ENCODE data around the gene NXPE3. TPM values are rescaled to one million over a fixed set of nuclear protein-coding genes. Genes with fewer than 3 reads are reported as not detected.
A peak's percentile ranks its signal among the peaks of the same experiment; 100 is the strongest.

NXPE3 gene
- total and polyA plus RNA-seq, 9 of the 15 experiments (the other 6 are each of a cell fraction or from before 2014, with no cell fraction given), result 0.25 to 2.5 (median 0.95) TPM

- no peak for TF ChIP-seq SP2 (IDR thresholded peaks at IDR 0.05; ENCODE audit: extremely low read depth, low read depth, low read length, poor library complexity, severe bottlenecking)
- TF ChIP-seq SIN3A (IDR thresholded peaks at IDR 0.05; ENCODE audit: borderline replicate concordance in 2 of 2, control insufficient read depth in 1 of 2, low read depth in 2 of 2, low read length in 2 of 2), result no peak
- TF ChIP-seq MTA2 (IDR thresholded peaks at IDR 0.05; ENCODE audit: low read depth), result no peak
- no peak for TF ChIP-seq ZSCAN29 (IDR thresholded peaks at IDR 0.05)
- no peak for TF ChIP-seq SREBF2 (CRISPR knock-in tag; IDR thresholded peaks at IDR 0.05)
- peak; percentile 71 for TF ChIP-seq BACH1 (tag; IDR thresholded peaks at IDR 0.05)
- no peak for TF ChIP-seq MECOM (CRISPR knock-in tag; IDR thresholded peaks at IDR 0.05)
- no peak for TF ChIP-seq ZNF12 (CRISPR knock-in tag; IDR thresholded peaks at IDR 0.05)
- TF ChIP-seq PTBP1 (IDR thresholded peaks at IDR 0.05; ENCODE audit: low read depth, low read length), result no peak
- no peak for TF ChIP-seq ZNF133 (CRISPR knock-in tag; IDR thresholded peaks at IDR 0.05)
- TF ChIP-seq ZNF316 (IDR thresholded peaks at IDR 0.05), result peak; percentile 95
- no peak for TF ChIP-seq ZBTB40 (IDR thresholded peaks at IDR 0.05)
- TF ChIP-seq ZBTB40 (CRISPR knock-in tag; IDR thresholded peaks at IDR 0.05), result no peak
- TF ChIP-seq DDX20 (tag; IDR thresholded peaks at IDR 0.05; ENCODE audit: low read depth), result no peak
- TF ChIP-seq PHF8 (IDR thresholded peaks at IDR 0.05; ENCODE audit: borderline replicate concordance, low read length), result no peak
- no peak for TF ChIP-seq TBL1XR1 (IDR thresholded peaks at IDR 0.05; ENCODE audit: low read length in 2 of 2)
- TF ChIP-seq JUN (IDR thresholded peaks at IDR 0.05; ENCODE audit: borderline replicate concordance, low read depth, low read length), result no peak
- no peak for TF ChIP-seq JUN (CRISPR knock-in tag; IDR thresholded peaks at IDR 0.05; ENCODE audit: borderline replicate concordance)
- TF ChIP-seq ELK3 (CRISPR knock-in tag; IDR thresholded peaks at IDR 0.05), result no peak
- TF ChIP-seq ELF4 (CRISPR knock-in tag; IDR thresholded peaks at IDR 0.05), result no peak
- TF ChIP-seq POU5F1 (IDR thresholded peaks at IDR 0.05; ENCODE audit: borderline replicate concordance, low read depth, low read length, partially characterized antibody), result no peak
These were observed 1.6 kb downstream of the NXPE3 start (continued) for GRCh38 chr3:101780661-101781060.

Data from K562 (cell line).